Loucy (cell line): Measurements from ENCODE around the gene PRKN.

Source experiments
- EZH2phosphoT487 ChIP-seq: fragments of 200-600 bp; IDR thresholded peaks from 2 replicates; pipeline ENCODE4 v1.6.1; 2018; ENCODE audit warnings: antibody characterized with exemption, mild to moderate bottlenecking, moderate library complexity, borderline replicate concordance
- TF ChIP-seq, protein P1 (sequence below): fragments of 200-600 bp; sonication (generic); conservative IDR thresholded peaks from 2 replicates; pipeline ENCODE4 v1.5.1; 2014; ENCODE audit warnings: mild to moderate bottlenecking, antibody characterized with exemption, low read length

DNA sequence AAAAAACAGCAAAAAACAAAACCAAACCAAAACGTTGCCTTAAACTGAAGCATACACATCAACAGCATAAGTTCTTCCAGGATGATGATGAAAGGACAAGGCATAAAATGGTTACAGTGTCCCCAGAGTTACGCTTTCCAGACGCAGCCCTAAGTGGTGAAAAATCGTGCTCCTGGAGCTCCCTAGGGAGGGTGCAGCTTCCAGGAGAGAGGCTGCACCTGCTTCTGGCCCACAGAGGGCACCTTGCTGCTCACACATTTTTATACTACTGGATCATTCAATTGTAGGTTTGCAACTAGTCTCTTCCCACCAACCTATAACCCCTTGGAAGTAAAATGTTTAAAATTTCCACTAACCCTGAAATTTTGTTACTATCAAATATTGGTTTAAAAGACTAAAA, 115.0 kb downstream of the PRKN start:
- TF ChIP-seq, protein P1, sequence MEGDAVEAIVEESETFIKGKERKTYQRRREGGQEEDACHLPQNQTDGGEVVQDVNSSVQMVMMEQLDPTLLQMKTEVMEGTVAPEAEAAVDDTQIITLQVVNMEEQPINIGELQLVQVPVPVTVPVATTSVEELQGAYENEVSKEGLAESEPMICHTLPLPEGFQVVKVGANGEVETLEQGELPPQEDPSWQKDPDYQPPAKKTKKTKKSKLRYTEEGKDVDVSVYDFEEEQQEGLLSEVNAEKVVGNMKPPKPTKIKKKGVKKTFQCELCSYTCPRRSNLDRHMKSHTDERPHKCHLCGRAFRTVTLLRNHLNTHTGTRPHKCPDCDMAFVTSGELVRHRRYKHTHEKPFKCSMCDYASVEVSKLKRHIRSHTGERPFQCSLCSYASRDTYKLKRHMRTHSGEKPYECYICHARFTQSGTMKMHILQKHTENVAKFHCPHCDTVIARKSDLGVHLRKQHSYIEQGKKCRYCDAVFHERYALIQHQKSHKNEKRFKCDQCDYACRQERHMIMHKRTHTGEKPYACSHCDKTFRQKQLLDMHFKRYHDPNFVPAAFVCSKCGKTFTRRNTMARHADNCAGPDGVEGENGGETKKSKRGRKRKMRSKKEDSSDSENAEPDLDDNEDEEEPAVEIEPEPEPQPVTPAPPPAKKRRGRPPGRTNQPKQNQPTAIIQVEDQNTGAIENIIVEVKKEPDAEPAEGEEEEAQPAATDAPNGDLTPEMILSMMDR = no peak
- no peak for TF ChIP-seq EZH2phosphoT487
